ENCODE data around the gene SYNE2. TPM values are rescaled to one million over a fixed set of nuclear protein-coding genes. Genes with fewer than 3 reads are reported as not detected.
"Not testable (repeated sequence)": the region's sequence is repeated elsewhere in the genome, so short reads cannot be mapped to it uniquely, and the experiment has no call there.

SYNE2 gene
- total RNA-seq, 1 donor from 2014 or later: 121 TPM

DNA sequence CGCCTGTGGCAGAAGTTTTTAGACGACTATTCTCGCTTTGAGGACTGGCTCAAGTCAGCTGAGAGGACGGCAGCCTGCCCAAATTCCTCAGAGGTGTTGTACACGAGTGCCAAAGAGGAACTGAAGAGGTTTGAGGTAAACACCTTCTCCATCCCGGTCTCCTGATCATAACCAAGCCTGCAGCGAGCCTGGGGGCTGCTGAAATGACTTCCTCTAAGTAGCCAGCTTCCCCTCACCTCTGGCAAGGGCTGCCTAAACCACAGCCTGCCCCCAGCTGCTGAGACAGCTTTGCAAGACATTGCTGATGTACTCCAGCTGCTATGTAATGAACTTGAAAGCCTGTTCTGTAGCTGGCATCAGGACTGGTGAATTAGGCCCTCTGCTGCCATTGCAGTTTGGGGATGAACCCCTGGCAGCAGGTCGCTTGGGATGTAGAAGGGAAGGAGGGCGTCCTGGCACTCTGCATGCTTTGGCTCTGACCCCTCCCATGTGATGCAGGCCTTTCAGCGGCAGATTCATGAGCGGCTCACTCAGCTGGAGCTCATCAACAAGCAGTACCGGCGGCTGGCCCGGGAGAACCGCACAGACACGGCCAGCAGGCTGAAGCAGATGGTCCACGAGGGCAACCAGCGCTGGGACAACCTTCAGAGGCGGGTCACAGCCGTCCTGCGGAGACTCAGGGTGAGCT lies 356.8 kb downstream of the SYNE2 start:
- peak; percentile 81 for ATAC-seq
- H3K36me3 ChIP-seq: peaks cover 45% of the 10 kb centered on the region

DNA sequence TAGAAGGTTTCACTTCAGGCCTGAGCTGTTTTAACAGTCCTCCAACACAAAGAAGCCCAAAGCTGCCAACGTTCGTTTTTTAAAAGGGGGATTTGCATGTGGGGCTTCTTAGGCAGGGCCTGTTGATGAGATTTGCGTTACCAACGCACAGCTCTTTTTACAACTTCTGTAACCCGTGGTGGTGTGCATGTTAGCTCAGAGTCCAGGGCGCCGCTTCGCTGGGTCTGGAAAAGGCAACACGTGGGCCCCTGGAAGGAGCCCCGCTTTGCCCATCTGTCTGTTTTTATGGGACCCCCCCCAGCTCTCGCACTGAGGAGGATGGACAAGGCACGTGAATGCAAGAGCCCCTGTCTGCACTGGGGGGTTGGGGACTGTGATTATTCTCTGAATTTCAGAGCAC lies 357.4 kb downstream of the SYNE2 start:
- TF ChIP-seq, protein P1, sequence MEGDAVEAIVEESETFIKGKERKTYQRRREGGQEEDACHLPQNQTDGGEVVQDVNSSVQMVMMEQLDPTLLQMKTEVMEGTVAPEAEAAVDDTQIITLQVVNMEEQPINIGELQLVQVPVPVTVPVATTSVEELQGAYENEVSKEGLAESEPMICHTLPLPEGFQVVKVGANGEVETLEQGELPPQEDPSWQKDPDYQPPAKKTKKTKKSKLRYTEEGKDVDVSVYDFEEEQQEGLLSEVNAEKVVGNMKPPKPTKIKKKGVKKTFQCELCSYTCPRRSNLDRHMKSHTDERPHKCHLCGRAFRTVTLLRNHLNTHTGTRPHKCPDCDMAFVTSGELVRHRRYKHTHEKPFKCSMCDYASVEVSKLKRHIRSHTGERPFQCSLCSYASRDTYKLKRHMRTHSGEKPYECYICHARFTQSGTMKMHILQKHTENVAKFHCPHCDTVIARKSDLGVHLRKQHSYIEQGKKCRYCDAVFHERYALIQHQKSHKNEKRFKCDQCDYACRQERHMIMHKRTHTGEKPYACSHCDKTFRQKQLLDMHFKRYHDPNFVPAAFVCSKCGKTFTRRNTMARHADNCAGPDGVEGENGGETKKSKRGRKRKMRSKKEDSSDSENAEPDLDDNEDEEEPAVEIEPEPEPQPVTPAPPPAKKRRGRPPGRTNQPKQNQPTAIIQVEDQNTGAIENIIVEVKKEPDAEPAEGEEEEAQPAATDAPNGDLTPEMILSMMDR (IDR thresholded peaks at IDR 0.05): no peak
- intact Hi-C loops (cut with DNase I): no loop called here
- ATAC-seq: no peak
- Histone ChIP-seq H3K4me3 (peak overlapping the region; percentile 0), H3K4me1 (peaks cover 11% of the 10 kb centered on the region), H3K36me3 (peaks cover 48% of the 10 kb centered on the region), H3K9me3 (no peaks in the 10 kb centered on the region), H3K27ac (peak overlapping the region; percentile 71), H3K27me3 (no peaks in the 10 kb centered on the region)
- DNase-seq: no peak

More for the DNA sequence above, 356.8 kb downstream of the SYNE2 start:
- peaks cover 9% of the 10 kb centered on the region for H3K4me1 ChIP-seq
- no peaks in the 10 kb centered on the region for H3K27me3 ChIP-seq
- TF ChIP-seq, protein P1 (IDR thresholded peaks at IDR 0.05): no peak
- no peaks in the 10 kb centered on the region for H3K9me3 ChIP-seq
- H3K4me3 ChIP-seq: peak overlapping the region; percentile 0
- DNase-seq: peak; percentile 88
- intact Hi-C loops (cut with DNase I): no loop called here
- H3K27ac ChIP-seq: peak overlapping the region; percentile 71

DNA sequence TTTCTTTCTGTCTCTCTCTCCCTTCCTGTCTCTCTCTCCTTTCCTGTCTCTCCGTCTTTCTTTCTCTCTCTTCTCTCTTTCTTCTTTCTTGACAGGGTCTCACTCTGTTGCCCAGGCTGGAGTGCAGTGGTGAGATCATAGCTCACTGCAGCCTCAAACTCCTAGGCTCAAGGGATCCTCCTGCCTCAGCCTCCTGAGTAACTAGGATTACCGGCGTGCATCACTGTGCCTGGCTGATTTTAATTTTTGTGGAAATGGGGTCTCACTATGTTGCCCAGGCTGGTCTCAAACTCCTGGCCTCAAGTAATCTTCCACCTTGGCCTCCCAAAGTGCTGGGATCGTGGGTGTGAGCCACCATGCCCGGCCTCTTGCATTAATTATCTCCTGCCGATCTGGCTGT lies 358.1 kb downstream of the SYNE2 start:
- H3K27me3 ChIP-seq; H3K4me3 ChIP-seq; H3K9me3 ChIP-seq; ATAC-seq; DNase-seq; intact Hi-C loops (cut with DNase I); H3K27ac ChIP-seq: not testable (repeated sequence)
- H3K4me1 ChIP-seq: peaks cover 11% of the 10 kb centered on the region
- H3K36me3 ChIP-seq: peaks cover 52% of the 10 kb centered on the region

DNA sequence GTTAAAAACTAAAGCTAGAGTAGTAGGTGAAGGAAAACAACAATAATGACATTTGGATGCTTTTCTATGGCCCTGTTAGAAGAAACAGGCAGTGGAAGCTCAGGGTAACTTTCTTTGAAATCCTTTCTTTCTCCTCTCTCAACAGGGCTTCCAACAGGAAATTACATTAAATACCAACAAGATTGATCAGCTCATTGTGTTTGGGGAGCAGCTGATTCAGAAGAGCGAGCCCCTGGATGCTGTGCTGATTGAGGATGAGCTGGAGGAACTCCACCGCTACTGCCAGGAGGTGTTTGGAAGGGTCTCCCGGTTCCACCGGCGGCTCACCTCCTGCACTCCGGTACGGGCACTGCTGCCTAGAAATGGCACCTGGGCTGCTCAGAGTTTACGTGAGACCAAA lies 359.9 kb downstream of the SYNE2 start:
- TF ChIP-seq, protein P1 (IDR thresholded peaks at IDR 0.05): no peak
- ATAC-seq (no peak), DNase-seq (no peak)
- Histone ChIP-seq H3K36me3 (peaks cover 68% of the 10 kb centered on the region), H3K4me1 (peaks cover 11% of the 10 kb centered on the region), H3K27ac (no peak overlapping the region), H3K27me3 (no peaks in the 10 kb centered on the region), H3K9me3 (no peaks in the 10 kb centered on the region), H3K4me3 (no peak overlapping the region)
- intact Hi-C loops (cut with DNase I): no loop called here

DNA sequence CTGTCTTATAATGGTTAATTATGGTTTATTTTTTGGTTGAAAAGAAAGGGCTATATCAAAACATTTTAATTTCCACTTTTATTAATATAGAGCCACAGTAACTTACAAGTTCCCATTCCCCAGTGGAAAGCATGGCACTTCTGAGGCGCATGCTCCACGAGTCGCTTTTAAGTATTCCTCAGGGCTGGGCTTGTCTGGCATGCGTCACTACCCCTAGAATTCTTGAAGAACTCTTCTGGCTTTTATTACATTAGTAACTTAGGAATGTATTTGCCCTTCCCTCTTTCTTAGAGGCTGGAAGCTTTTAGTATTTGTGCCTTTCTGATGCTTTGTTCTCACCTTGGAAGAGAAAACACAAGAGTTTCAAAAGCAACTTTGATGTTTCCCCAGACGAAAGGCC lies 360.3 kb downstream of the SYNE2 start:
- Histone ChIP-seq H3K36me3 (peaks cover 72% of the 10 kb centered on the region), H3K4me3 (no peak overlapping the region), H3K27me3 (no peaks in the 10 kb centered on the region), H3K9me3 (no peaks in the 10 kb centered on the region), H3K27ac (peak overlapping the region; percentile 70), H3K4me1 (peaks cover 11% of the 10 kb centered on the region)
- intact Hi-C loops (cut with DNase I): no loop called here
- ATAC-seq (peak; percentile 73), DNase-seq (no peak)
- TF ChIP-seq, protein P1 (IDR thresholded peaks at IDR 0.05): no peak

DNA sequence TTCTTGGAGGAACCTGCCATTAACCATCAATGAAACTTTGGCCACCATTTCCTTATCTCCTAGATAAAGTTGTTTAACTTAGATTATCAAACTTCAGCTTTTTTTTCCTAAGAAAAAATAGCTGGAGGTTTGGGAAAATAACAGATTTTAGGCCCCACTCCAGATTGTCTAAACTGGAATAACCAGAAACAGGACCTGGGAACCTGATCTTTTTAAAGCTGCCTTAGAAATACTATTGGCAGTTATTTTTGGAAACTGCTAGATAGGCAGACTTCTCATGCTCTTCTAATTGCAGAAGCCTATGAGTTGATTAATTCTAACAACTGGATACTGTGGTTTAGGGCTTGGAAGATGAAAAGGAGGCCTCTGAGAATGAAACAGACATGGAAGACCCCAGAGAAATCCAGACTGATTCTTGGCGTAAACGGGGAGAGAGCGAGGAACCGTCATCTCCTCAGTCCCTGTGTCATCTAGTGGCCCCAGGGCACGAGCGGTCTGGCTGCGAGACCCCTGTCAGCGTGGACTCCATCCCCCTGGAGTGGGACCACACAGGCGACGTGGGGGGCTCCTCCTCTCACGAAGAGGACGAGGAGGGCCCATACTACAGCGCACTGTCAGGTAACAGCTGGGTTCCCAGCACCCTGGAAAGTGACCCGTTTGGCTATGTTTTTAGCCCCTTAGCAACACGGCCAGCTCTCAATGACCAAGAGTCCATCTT lies 361.2 kb downstream of the SYNE2 start:
- Histone ChIP-seq H3K4me1 (peaks cover 11% of the 10 kb centered on the region), H3K36me3 (peaks cover 79% of the 10 kb centered on the region), H3K4me3 (no peak overlapping the region), H3K27me3 (no peaks in the 10 kb centered on the region), H3K27ac (peak overlapping the region; percentile 70), H3K9me3 (no peaks in the 10 kb centered on the region)
- intact Hi-C loops (cut with DNase I): no loop called here
- ATAC-seq (no peak), DNase-seq (no peak)
- TF ChIP-seq, protein P1 (IDR thresholded peaks at IDR 0.05): no peak

Measured in upper lobe of right lung (tissue), 1 donor.